Common myeloid progenitor, CD34-positive (primary cell): Measurements from ENCODE around the gene EARS2.

Source experiments
- CTCF ChIA-PET: fragments of 350-600 bp; sonication (Branson Sonifier 250); formaldehyde crosslinking; loops from one replicate; lab custom pipeline; 2021; ENCODE audit warnings: antibody characterized with exemption; lab: Charles Lee
- POLR2A ChIA-PET: fragments of 350-600 bp; sonication (Branson Sonifier 250); formaldehyde crosslinking; loops from one replicate; lab custom pipeline; 2021; ENCODE audit warnings: antibody characterized with exemption; lab: Charles Lee
- DNase-seq, 3 donors: peaks; one replicate each; pipeline versions ENCODE4 v3.0.0 to v3.0.0-alpha.2; 2013
- H3K27ac ChIP-seq, 2 experiments: 1 replicate in 1 of 2; 2 replicates in 1 of 2; pipeline ENCODE4 v1.7.0; 2013; ENCODE audit warnings: inconsistent platforms in 2 of 2, low read length in 2 of 2, mild to moderate bottlenecking in 2 of 2, low read depth in 1 of 2, moderate library complexity in 1 of 2; ENCODE audit not compliant: severe bottlenecking in 2 of 2, insufficient read depth in 1 of 2, poor library complexity in 1 of 2
- H3K27me3 ChIP-seq, 5 experiments: replicated peaks in 2 of 5; 1 replicate in 3 of 5; 2 replicates in 2 of 5; pipeline versions ENCODE4 v1.6.1 to v1.7.0; 2013; ENCODE audit warnings: low read length in 4 of 5, mild to moderate bottlenecking in 2 of 5, moderate library complexity in 2 of 5, inconsistent platforms in 1 of 5; ENCODE audit not compliant: insufficient read depth in 5 of 5, control insufficient read depth in 4 of 5
- H3K36me3 ChIP-seq, 4 experiments: 1 replicate in 2 of 4; 2 replicates in 2 of 4; pipeline versions ENCODE4 v1.6.1 to v1.7.0; 2013; ENCODE audit warnings: low read length in 3 of 4, control low read depth in 1 of 4, mild to moderate bottlenecking in 1 of 4; ENCODE audit not compliant: control insufficient read depth in 4 of 4, insufficient read depth in 4 of 4
- H3K4me1 ChIP-seq, 4 experiments: 1 replicate in 3 of 4; 2 replicates in 1 of 4; pipeline versions ENCODE4 v1.6.1 to v1.7.1; 2013; ENCODE audit warnings: low read length in 3 of 4, mild to moderate bottlenecking in 3 of 4, control low read depth in 1 of 4, inconsistent platforms in 1 of 4, moderate library complexity in 1 of 4; ENCODE audit not compliant: control insufficient read depth in 4 of 4, insufficient read depth in 4 of 4; ENCODE audit errors: control extremely low read depth in 1 of 4
- H3K4me3 ChIP-seq, 7 experiments: 1 replicate in 4 of 7; 2 replicates in 3 of 7; pipeline versions ENCODE4 v1.5.1 to v1.7.0; 2013; ENCODE audit warnings: mild to moderate bottlenecking in 7 of 7, low read length in 6 of 7, moderate library complexity in 6 of 7, inconsistent platforms in 2 of 7, low read depth in 2 of 7, control low read depth in 1 of 7; ENCODE audit not compliant: insufficient read depth in 4 of 7, control insufficient read depth in 1 of 7; ENCODE audit errors: extremely low read depth in 1 of 7
- H3K9me3 ChIP-seq, 5 experiments: 1 replicate in 4 of 5; 2 replicates in 1 of 5; pipeline versions ENCODE4 v1.6.1 to v1.7.1; 2013; ENCODE audit warnings: low read length in 4 of 5, mild to moderate bottlenecking in 2 of 5, inconsistent platforms in 1 of 5, low read depth in 1 of 5, moderate library complexity in 1 of 5; ENCODE audit not compliant: control insufficient read depth in 4 of 5, insufficient read depth in 2 of 5; ENCODE audit errors: control extremely low read depth in 1 of 5
- WGBS: methylation state at CpG from one replicate; pipeline ENCODE4 v1.1.5; 2013; ENCODE audit not compliant: insufficient coverage; 5-methylcytosine and 5-hydroxymethylcytosine counted together

EARS2 gene

DNA sequence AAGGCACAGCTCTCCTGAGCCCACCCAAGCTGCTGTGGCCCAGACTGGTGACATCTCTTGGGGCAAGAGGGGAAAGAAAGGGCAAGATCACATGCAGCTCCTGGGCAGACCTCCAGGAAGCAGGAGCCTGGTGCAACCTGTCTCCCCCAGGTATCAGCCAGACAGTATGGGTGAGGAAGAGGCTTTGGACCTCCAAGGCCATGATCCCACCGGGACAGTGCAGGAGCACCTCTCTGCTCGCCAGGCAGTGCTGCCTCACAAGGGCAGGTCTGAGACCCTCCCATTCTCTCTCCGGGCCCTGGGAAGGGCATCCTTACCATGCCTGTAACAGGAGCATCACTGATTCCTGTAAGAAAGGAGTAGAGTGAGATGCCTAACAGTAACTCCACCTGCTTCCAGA is 78.6 kb downstream of the EARS2 start:
- CTCF ChIA-PET, result no interaction called here
- Histone ChIP-seq H3K9me3 (no peaks in the 10 kb centered on the region), H3K27ac (no peak overlapping the region), H3K4me1 (no peaks in the 10 kb centered on the region), H3K4me3 (no peak overlapping the region), H3K27me3 (no peaks in the 10 kb centered on the region), H3K36me3 (peaks cover 20 to 84% (median 47%) of the 10 kb centered on the region in 4 experiments)
- DNase-seq, result no peak
- WGBS, result 100% methylated on average over 2 of the region's 3 CpGs
- POLR2A ChIA-PET, result no interaction called here

DNA sequence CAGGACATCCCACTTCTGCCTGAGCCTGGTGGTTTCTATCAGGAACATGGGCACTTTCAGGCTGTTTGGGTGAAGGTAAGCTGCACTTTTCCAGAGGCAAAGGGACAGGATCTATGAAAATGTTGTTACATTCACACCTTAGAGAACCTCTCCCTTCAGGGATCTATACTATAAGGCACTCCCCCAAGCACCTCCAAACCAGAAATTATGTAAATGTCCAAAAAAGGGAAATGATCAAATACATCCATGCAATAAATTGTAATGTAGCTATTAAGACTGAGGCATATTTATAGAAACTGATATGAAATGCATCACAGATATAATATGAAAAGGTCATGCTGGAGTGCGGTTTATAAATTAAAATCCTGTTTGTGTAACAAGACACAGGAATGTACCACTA is 80.9 kb downstream of the EARS2 start:
- no CpG with 5 or more reads among the region's 1 CpG for WGBS
- H3K9me3 ChIP-seq, result no peaks in the 10 kb centered on the region
- DNase-seq, result no peak
- ChIA-PET POLR2A (no interaction called here), CTCF (no interaction called here)
- no peaks in the 10 kb centered on the region for H3K27me3 ChIP-seq
- no peak overlapping the region for H3K4me3 ChIP-seq
- H3K4me1 ChIP-seq, result no peaks in the 10 kb centered on the region
- H3K36me3 ChIP-seq, result peaks cover 11 to 66% (median 43%) of the 10 kb centered on the region in 4 experiments
- no peak overlapping the region for H3K27ac ChIP-seq
